ENCODE measurements around the gene GRID1. TPM values are rescaled to one million over a fixed set of nuclear protein-coding genes. Genes with fewer than 3 reads are reported as not detected.
"Not testable (repeated sequence)": the region's sequence is repeated elsewhere in the genome, so short reads cannot be mapped to it uniquely, and the experiment has no call there.

The GRID1 gene
- total RNA-seq, 1 donor = under 0.01 TPM

- no peak for DNase-seq (ENCODE audit: low read depth in 2 of 3, low spot score in 2 of 3)
Observed at GRCh38 chr10:85986777-85987176, 379.8 kb downstream of the GRID1 start.

- no peak for DNase-seq (ENCODE audit: low read depth in 2 of 3, low spot score in 2 of 3)
Observed at GRCh38 chr10:85983051-85983450, 383.5 kb downstream of the GRID1 start.

- DNase-seq (ENCODE audit: low read depth in 2 of 3, low spot score in 2 of 3) = no peak
Observed at GRCh38 chr10:85979598-85979997, 387.0 kb downstream of the GRID1 start.

- no peak for DNase-seq (ENCODE audit: low read depth in 2 of 3, low spot score in 2 of 3)
Observed at GRCh38 chr10:85978566-85979358, 387.8 kb downstream of the GRID1 start.

GRCh38 chr10:85977642-85978041 is 389.0 kb downstream of the GRID1 start:
- DNase-seq (ENCODE audit: low read depth in 2 of 3, low spot score in 2 of 3) = no peak

- no peak for DNase-seq (ENCODE audit: low read depth in 2 of 3, low spot score in 2 of 3)
Observed at GRCh38 chr10:85976267-85976793, 390.3 kb downstream of the GRID1 start.

GRCh38 chr10:85971494-85971893 is 395.1 kb downstream of the GRID1 start:
- DNase-seq (ENCODE audit: low read depth in 2 of 3, low spot score in 2 of 3) = no peak

GRCh38 chr10:85967594-85967993 is 399.0 kb downstream of the GRID1 start:
- DNase-seq (ENCODE audit: low read depth in 2 of 3, low spot score in 2 of 3) = no peak

- no peak for DNase-seq (ENCODE audit: low read depth in 2 of 3, low spot score in 2 of 3)
Observed at GRCh38 chr10:85961479-85962067, 405.0 kb downstream of the GRID1 start.

GRCh38 chr10:85961073-85961472 is 405.5 kb downstream of the GRID1 start:
- DNase-seq (ENCODE audit: low read depth in 2 of 3, low spot score in 2 of 3) = no peak

- DNase-seq (ENCODE audit: low read depth in 2 of 3, low spot score in 2 of 3) = no peak
Observed at GRCh38 chr10:85959239-85959638, 407.4 kb downstream of the GRID1 start.

- DNase-seq (ENCODE audit: low read depth in 2 of 3, low spot score in 2 of 3) = no peak
Observed at GRCh38 chr10:85950921-85951320, 415.7 kb downstream of the GRID1 start.

- peak in 1 of 3 donors; percentile 25 for DNase-seq (ENCODE audit: low read depth in 2 of 3, low spot score in 2 of 3)
Observed at GRCh38 chr10:85946713-85947326, 419.8 kb downstream of the GRID1 start.

GRCh38 chr10:85936161-85936560 is 430.4 kb downstream of the GRID1 start:
- no peak for DNase-seq (ENCODE audit: low read depth in 2 of 3, low spot score in 2 of 3)

- DNase-seq (ENCODE audit: low read depth in 2 of 3, low spot score in 2 of 3) = no peak
Observed at GRCh38 chr10:85934586-85934985, 432.0 kb downstream of the GRID1 start.

GRCh38 chr10:85929993-85930392 is 436.6 kb downstream of the GRID1 start:
- DNase-seq (ENCODE audit: low read depth in 2 of 3, low spot score in 2 of 3) = not testable (repeated sequence)

GRCh38 chr10:85927952-85928665 is 438.5 kb downstream of the GRID1 start:
- no peak for DNase-seq (ENCODE audit: low read depth in 2 of 3, low spot score in 2 of 3)

- DNase-seq (ENCODE audit: low read depth in 2 of 3, low spot score in 2 of 3) = no peak
Observed at GRCh38 chr10:85926986-85927385, 439.6 kb downstream of the GRID1 start.

GRCh38 chr10:85926136-85926535 is 440.5 kb downstream of the GRID1 start:
- no peak for DNase-seq (ENCODE audit: low read depth in 2 of 3, low spot score in 2 of 3)

- no peak for DNase-seq (ENCODE audit: low read depth in 2 of 3, low spot score in 2 of 3)
Observed at GRCh38 chr10:85925201-85925750, 441.3 kb downstream of the GRID1 start.

Data from hematopoietic multipotent progenitor cell (in vitro differentiated cells).